ENCODE results near the gene WDR93.

DNA sequence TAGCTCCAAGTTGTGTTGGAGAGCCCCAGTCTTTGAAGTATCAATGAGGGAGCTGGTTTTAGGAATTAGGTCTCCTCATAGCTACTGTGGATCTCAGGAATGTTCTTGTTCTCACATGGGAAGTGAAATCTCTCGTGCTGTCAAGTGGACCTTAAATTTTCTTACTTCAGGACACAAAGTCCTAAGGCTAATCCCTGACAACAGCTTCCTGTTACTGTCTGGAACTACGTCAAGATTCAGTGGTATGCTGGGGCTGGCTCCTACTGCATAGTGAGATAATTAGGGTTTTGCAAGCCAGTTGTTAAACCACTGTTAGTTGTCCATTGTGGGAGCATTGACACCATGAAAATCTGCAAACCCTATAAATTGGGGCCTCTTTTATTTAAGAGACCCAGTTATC is 37.6 kb downstream of the WDR93 start:
- no peak for TF ChIP-seq POLR2A (IDR thresholded peaks at IDR 0.05)
- TF ChIP-seq, protein P1, sequence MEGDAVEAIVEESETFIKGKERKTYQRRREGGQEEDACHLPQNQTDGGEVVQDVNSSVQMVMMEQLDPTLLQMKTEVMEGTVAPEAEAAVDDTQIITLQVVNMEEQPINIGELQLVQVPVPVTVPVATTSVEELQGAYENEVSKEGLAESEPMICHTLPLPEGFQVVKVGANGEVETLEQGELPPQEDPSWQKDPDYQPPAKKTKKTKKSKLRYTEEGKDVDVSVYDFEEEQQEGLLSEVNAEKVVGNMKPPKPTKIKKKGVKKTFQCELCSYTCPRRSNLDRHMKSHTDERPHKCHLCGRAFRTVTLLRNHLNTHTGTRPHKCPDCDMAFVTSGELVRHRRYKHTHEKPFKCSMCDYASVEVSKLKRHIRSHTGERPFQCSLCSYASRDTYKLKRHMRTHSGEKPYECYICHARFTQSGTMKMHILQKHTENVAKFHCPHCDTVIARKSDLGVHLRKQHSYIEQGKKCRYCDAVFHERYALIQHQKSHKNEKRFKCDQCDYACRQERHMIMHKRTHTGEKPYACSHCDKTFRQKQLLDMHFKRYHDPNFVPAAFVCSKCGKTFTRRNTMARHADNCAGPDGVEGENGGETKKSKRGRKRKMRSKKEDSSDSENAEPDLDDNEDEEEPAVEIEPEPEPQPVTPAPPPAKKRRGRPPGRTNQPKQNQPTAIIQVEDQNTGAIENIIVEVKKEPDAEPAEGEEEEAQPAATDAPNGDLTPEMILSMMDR (IDR thresholded peaks at IDR 0.05 in 4 of 5, conservative IDR thresholded peaks at IDR 0.05 in 1 of 5): no peak
